OCI-LY3 (cell line): ENCODE measurements around the gene ESPN.

ENCODE experiments used
- EZH2phosphoT487 ChIP-seq: fragments of 200-600 bp; shearing (Covaris generic); IDR thresholded peaks from 2 replicates; pipeline ENCODE4 v1.6.1; 2018; ENCODE audit warnings: antibody characterized with exemption, mixed run types, low read depth
- TF ChIP-seq, protein P1 (sequence below): fragments of 200-600, 300-600 bp; sonication (generic); IDR thresholded peaks from 2 replicates; pipeline ENCODE4 v1.5.1; 2014; ENCODE audit warnings: antibody characterized with exemption, low read length, low read depth

DNA sequence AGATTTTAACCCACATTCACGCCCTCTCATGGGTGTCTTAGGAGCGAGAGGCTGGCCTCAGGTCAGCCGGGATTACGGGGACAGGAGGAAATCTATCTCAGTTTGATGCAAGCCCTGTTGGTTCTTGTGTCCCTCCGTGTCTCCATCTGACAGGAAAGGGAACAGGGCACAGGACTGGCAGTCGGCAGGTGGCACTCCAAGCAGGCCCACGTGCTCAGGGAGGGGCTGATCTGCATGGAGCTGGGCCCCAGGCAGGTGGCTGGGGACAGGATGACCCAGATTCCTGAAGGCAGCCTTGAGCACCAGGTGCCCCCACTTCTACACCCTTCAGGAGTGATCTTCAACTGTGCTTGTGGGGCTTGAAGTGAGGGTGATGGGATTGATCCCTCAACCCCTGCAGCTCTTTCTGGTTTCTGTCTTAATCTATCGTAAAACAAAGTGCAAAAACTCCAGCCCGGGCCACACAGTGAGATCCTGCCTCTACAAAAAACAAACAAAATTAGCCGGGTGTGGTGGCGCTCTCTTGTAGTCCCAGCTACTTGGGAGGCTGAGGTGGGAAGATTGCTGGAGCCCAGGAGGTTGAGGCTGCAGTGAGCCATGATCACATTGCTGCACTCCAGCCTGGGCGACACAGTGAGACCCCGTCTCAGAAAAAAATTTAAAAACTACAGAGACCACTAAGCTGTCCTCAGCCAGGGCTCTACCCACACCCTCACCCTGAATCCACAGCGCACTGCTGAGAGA, 58.6 kb downstream of the ESPN start:
- TF ChIP-seq, protein P1, sequence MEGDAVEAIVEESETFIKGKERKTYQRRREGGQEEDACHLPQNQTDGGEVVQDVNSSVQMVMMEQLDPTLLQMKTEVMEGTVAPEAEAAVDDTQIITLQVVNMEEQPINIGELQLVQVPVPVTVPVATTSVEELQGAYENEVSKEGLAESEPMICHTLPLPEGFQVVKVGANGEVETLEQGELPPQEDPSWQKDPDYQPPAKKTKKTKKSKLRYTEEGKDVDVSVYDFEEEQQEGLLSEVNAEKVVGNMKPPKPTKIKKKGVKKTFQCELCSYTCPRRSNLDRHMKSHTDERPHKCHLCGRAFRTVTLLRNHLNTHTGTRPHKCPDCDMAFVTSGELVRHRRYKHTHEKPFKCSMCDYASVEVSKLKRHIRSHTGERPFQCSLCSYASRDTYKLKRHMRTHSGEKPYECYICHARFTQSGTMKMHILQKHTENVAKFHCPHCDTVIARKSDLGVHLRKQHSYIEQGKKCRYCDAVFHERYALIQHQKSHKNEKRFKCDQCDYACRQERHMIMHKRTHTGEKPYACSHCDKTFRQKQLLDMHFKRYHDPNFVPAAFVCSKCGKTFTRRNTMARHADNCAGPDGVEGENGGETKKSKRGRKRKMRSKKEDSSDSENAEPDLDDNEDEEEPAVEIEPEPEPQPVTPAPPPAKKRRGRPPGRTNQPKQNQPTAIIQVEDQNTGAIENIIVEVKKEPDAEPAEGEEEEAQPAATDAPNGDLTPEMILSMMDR = no peak
- TF ChIP-seq EZH2phosphoT487 = no peak
